Loucy (cell line): ENCODE measurements around the gene RIMS1.

ENCODE experiments used
- H2AFZ ChIP-seq: fragments of 200-600 bp; sonication (generic); 2 replicates; pipeline ENCODE4 v1.6.0; 2016; ENCODE audit warnings: antibody characterized with exemption, mild to moderate bottlenecking, low read length, moderate library complexity
- H3F3A ChIP-seq: fragments of 200-600 bp; 2 replicates; pipeline ENCODE4 v1.6.0; 2016; ENCODE audit warnings: antibody characterized with exemption, low read depth, mild to moderate bottlenecking
- H3K27me3 ChIP-seq: fragments of 200-600 bp; sonication (generic); 2 replicates; pipeline ENCODE4 v1.6.1; 2014; ENCODE audit warnings: low read length, mild to moderate bottlenecking; ENCODE audit not compliant: insufficient read depth, poor library complexity, severe bottlenecking
- H3K36me3 ChIP-seq: fragments of 200-600 bp; sonication (generic); 2 replicates; pipeline ENCODE4 v1.6.1; 2016; ENCODE audit warnings: low read length; ENCODE audit not compliant: insufficient read depth
- H3K4me1 ChIP-seq: fragments of 200-600 bp; sonication (generic); 2 replicates; pipeline ENCODE4 v1.5.1; 2014; ENCODE audit warnings: low read length, mild to moderate bottlenecking; ENCODE audit not compliant: insufficient read depth, poor library complexity, severe bottlenecking
- H3K4me2 ChIP-seq: fragments of 200-600 bp; sonication (generic); 2 replicates; pipeline ENCODE4 v1.6.0; 2014; ENCODE audit warnings: antibody characterized with exemption, low read length, low read depth, mild to moderate bottlenecking; ENCODE audit not compliant: poor library complexity, severe bottlenecking
- H3K4me3 ChIP-seq: fragments of 200-600 bp; sonication (generic); 2 replicates; pipeline ENCODE4 v1.5.1; 2014; ENCODE audit warnings: low read length, mild to moderate bottlenecking, mixed read lengths; ENCODE audit not compliant: poor library complexity, severe bottlenecking
- H3K79me2 ChIP-seq: fragments of 200-600 bp; sonication (generic); 2 replicates; pipeline ENCODE4 v1.6.1; 2014; ENCODE audit warnings: low read length; ENCODE audit not compliant: insufficient read depth
- H3K9ac ChIP-seq: fragments of 200-600 bp; sonication (generic); 2 replicates; pipeline ENCODE4 v1.6.0; 2014; ENCODE audit warnings: mild to moderate bottlenecking, low read depth, low read length, moderate library complexity; ENCODE audit not compliant: poor library complexity, severe bottlenecking
- H3K9me2 ChIP-seq: fragments of 200-600 bp; sonication (generic); replicated peaks from 2 replicates; pipeline ENCODE4 v1.6.1; 2016; ENCODE audit warnings: low read depth, low read length, mixed read lengths
- H3K9me3 ChIP-seq: fragments of 200-600 bp; sonication (generic); 2 replicates; pipeline ENCODE4 v1.6.1; 2014; ENCODE audit warnings: mild to moderate bottlenecking, antibody characterized with exemption, low read length, low read depth; ENCODE audit not compliant: insufficient read depth
- H4K20me1 ChIP-seq: fragments of 200-600 bp; sonication (generic); 2 replicates; pipeline ENCODE4 v1.6.0; 2014; ENCODE audit warnings: antibody characterized with exemption, low read length, mild to moderate bottlenecking; ENCODE audit not compliant: insufficient read depth, poor library complexity, severe bottlenecking
- EZH2phosphoT487 ChIP-seq: fragments of 200-600 bp; IDR thresholded peaks from 2 replicates; pipeline ENCODE4 v1.6.1; 2018; ENCODE audit warnings: antibody characterized with exemption, mild to moderate bottlenecking, moderate library complexity, borderline replicate concordance
- TF ChIP-seq, protein P1 (sequence below): fragments of 200-600 bp; sonication (generic); conservative IDR thresholded peaks from 2 replicates; pipeline ENCODE4 v1.5.1; 2014; ENCODE audit warnings: mild to moderate bottlenecking, antibody characterized with exemption, low read length

Gene RIMS1

GRCh38 chr6:71979911-71980310, 93.6 kb downstream of the RIMS1 start:
- Histone ChIP-seq H4K20me1 (no peaks in the 10 kb centered on the region), H3K79me2 (no peaks in the 10 kb centered on the region), H3K4me3 (no peak overlapping the region), H3K4me1 (no peaks in the 10 kb centered on the region), H3K9me2 (no peaks in the 10 kb centered on the region), H2AFZ (no peak overlapping the region), H3F3A (no peaks in the 10 kb centered on the region), H3K9me3 (no peaks in the 10 kb centered on the region), H3K9ac (no peak overlapping the region), H3K36me3 (no peaks in the 10 kb centered on the region), H3K4me2 (no peak overlapping the region), H3K27me3 (no peaks in the 10 kb centered on the region)
- no peak for TF ChIP-seq EZH2phosphoT487
- TF ChIP-seq, protein P1, sequence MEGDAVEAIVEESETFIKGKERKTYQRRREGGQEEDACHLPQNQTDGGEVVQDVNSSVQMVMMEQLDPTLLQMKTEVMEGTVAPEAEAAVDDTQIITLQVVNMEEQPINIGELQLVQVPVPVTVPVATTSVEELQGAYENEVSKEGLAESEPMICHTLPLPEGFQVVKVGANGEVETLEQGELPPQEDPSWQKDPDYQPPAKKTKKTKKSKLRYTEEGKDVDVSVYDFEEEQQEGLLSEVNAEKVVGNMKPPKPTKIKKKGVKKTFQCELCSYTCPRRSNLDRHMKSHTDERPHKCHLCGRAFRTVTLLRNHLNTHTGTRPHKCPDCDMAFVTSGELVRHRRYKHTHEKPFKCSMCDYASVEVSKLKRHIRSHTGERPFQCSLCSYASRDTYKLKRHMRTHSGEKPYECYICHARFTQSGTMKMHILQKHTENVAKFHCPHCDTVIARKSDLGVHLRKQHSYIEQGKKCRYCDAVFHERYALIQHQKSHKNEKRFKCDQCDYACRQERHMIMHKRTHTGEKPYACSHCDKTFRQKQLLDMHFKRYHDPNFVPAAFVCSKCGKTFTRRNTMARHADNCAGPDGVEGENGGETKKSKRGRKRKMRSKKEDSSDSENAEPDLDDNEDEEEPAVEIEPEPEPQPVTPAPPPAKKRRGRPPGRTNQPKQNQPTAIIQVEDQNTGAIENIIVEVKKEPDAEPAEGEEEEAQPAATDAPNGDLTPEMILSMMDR = no peak

DNA sequence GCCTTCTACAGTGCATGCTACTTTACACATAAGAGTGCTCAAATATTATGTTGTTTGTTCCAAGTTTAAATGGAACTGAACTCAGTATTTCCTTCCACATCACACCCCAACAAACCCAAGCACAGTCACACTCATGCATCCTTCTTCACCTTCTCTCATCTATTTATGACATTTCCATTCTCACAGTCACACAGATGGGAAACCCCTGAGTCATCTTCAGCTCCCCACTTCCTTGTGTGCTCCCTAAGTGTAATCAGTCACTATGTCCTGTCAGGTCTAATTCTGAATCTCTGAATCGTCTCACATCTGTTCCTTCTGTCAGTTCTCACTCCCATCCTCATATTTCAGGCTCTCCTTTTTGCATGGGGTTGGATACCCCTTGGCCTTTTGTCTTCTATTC, 96.0 kb downstream of the RIMS1 start:
- Histone ChIP-seq H2AFZ (no peak overlapping the region), H3K79me2 (no peaks in the 10 kb centered on the region), H3K36me3 (no peaks in the 10 kb centered on the region), H3K9ac (no peak overlapping the region), H3K27me3 (no peaks in the 10 kb centered on the region), H4K20me1 (no peaks in the 10 kb centered on the region), H3K4me3 (no peak overlapping the region), H3K9me2 (0 out of 2 replicates have a peak, but pooled peaks cover 3% of the 10 kb centered on the region), H3K4me1 (no peaks in the 10 kb centered on the region), H3K4me2 (no peak overlapping the region), H3K9me3 (no peaks in the 10 kb centered on the region), H3F3A (no peaks in the 10 kb centered on the region)
- no peak for TF ChIP-seq EZH2phosphoT487

DNA sequence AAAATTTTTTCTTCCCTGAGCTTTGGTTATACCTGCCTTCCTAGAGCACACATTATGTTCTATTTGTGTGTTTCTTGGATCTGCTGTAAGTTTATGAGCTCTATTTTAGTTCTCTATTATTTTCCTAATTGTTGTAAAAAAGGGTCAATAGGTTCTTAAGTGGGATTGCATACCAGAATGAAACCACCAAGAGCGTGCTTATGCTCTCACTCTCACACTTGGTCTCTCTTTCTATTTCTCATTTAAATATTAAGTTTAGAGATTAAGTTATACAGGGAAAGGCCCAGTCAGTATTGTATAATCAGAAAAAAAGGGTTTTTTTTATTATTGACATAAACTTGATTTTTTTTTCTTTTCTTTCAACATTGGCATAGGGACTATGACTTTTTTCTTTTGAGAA, 96.8 kb downstream of the RIMS1 start:
- no peak for TF ChIP-seq EZH2phosphoT487
- TF ChIP-seq, protein P1 = no peak
- Histone ChIP-seq H3K27me3 (no peaks in the 10 kb centered on the region), H3K9me2 (0 out of 2 replicates have a peak, but pooled peaks cover 4% of the 10 kb centered on the region), H3K9me3 (no peaks in the 10 kb centered on the region), H3F3A (no peaks in the 10 kb centered on the region), H3K79me2 (no peaks in the 10 kb centered on the region), H3K9ac (no peak overlapping the region), H3K4me2 (no peak overlapping the region), H2AFZ (no peak overlapping the region), H4K20me1 (no peaks in the 10 kb centered on the region), H3K36me3 (no peaks in the 10 kb centered on the region), H3K4me1 (no peaks in the 10 kb centered on the region), H3K4me3 (no peak overlapping the region)

GRCh38 chr6:71994705-71995271, 108.4 kb downstream of the RIMS1 start:
- no peak overlapping the region for H2AFZ ChIP-seq
- no peaks in the 10 kb centered on the region for H3F3A ChIP-seq
- H3K9ac ChIP-seq = no peak overlapping the region
- H3K4me1 ChIP-seq = no peaks in the 10 kb centered on the region
- H3K9me3 ChIP-seq = no peaks in the 10 kb centered on the region
- TF ChIP-seq, protein P1 = no peak
- TF ChIP-seq EZH2phosphoT487 = no peak
- H3K4me2 ChIP-seq = no peak overlapping the region
- no peaks in the 10 kb centered on the region for H3K27me3 ChIP-seq
- no peaks in the 10 kb centered on the region for H3K79me2 ChIP-seq
- H3K4me3 ChIP-seq = no peak overlapping the region
- no peaks in the 10 kb centered on the region for H4K20me1 ChIP-seq
- no peaks in the 10 kb centered on the region for H3K9me2 ChIP-seq
- no peaks in the 10 kb centered on the region for H3K36me3 ChIP-seq
